HepG2 (cell line): ENCODE measurements around the gene INSR. TPM values are rescaled to one million over a fixed set of nuclear protein-coding genes. Genes with fewer than 3 reads are reported as not detected.
A peak's percentile ranks its signal among the peaks of the same experiment; 100 is the strongest.

Source experiments
- ARHGAP35 ChIP-seq: sonication (generic); formaldehyde crosslinking; IDR thresholded peaks from 2 replicates; pipeline ENCODE4 v1.9.0; 2022; ENCODE audit warnings: mild to moderate bottlenecking, inconsistent platforms, moderate library complexity, missing genetic modification reagents, borderline replicate concordance
- CERS6 ChIP-seq: sonication (generic); formaldehyde crosslinking; IDR thresholded peaks from 2 replicates; pipeline ENCODE4 v1.5.0; 2020; ENCODE audit warnings: missing genetic modification reagents
- GATAD2A ChIP-seq: IDR thresholded peaks from 2 replicates; pipeline ENCODE4 v1.6.1; 2016
- HDAC2 ChIP-seq: sonication (generic); formaldehyde crosslinking; IDR thresholded peaks from 2 replicates; pipeline ENCODE4 v1.4.0; 2020; ENCODE audit warnings: missing genetic modification reagents
- KDM4B ChIP-seq: sonication (generic); formaldehyde crosslinking; IDR thresholded peaks from 2 replicates; pipeline ENCODE4 v1.4.0; 2020; ENCODE audit warnings: missing genetic modification reagents
- KLF12 ChIP-seq: sonication (generic); formaldehyde crosslinking; IDR thresholded peaks from 2 replicates; pipeline ENCODE4 v1.4.0; 2020; ENCODE audit warnings: missing genetic modification reagents, borderline replicate concordance
- KLF9 ChIP-seq: IDR thresholded peaks from 2 replicates; pipeline ENCODE4 v1.6.1; 2016; ENCODE audit warnings: low read depth
- MATR3 ChIP-seq: sonication (generic); formaldehyde crosslinking; IDR thresholded peaks from 2 replicates; pipeline ENCODE4 v1.4.0; 2020; ENCODE audit warnings: missing genetic modification reagents
- MBD4 ChIP-seq: IDR thresholded peaks from 2 replicates; pipeline ENCODE4 v1.6.1; 2012; ENCODE audit warnings: low read length, inconsistent platforms, borderline replicate concordance
- MED13 ChIP-seq: sonication (generic); formaldehyde crosslinking; IDR thresholded peaks from 2 replicates; pipeline ENCODE4 v1.5.0; 2020; ENCODE audit warnings: missing genetic modification reagents
- PATZ1 ChIP-seq: sonication (generic); formaldehyde crosslinking; IDR thresholded peaks from 2 replicates; pipeline ENCODE4 v1.4.0; 2020; ENCODE audit warnings: missing genetic modification reagents
- POLR2G ChIP-seq: fragments of 200-400 bp; formaldehyde crosslinking; IDR thresholded peaks from 2 replicates; pipeline ENCODE4 v1.6.1; 2018; ENCODE audit warnings: mild to moderate bottlenecking, low read depth, low read length, moderate library complexity
- RORA ChIP-seq: sonication (generic); formaldehyde crosslinking; IDR thresholded peaks from 2 replicates; pipeline ENCODE4 v1.5.0; 2020; ENCODE audit warnings: mild to moderate bottlenecking, missing genetic modification reagents, moderate library complexity
- SMC3 ChIP-seq: IDR thresholded peaks from 2 replicates; pipeline ENCODE4 v1.6.1; 2011; ENCODE audit warnings: low read length, improper control_type of control experiment
- SP5 ChIP-seq: IDR thresholded peaks from 2 replicates; pipeline ENCODE4 v1.6.1; 2016; ENCODE audit warnings: low read depth, borderline replicate concordance
- XRCC5 ChIP-seq: fragments of 200-400 bp; formaldehyde crosslinking; optimal IDR thresholded peaks from 2 replicates; pipeline ENCODE3; 2017; ENCODE audit warnings: mild to moderate bottlenecking, low read length
- ZNF101 ChIP-seq: sonication (generic); formaldehyde crosslinking; IDR thresholded peaks from 2 replicates; pipeline ENCODE4 v1.4.0; 2020; ENCODE audit warnings: mild to moderate bottlenecking, low read depth, missing genetic modification reagents, borderline replicate concordance
- ZNF264 ChIP-seq: sonication (generic); formaldehyde crosslinking; IDR thresholded peaks from 2 replicates; pipeline ENCODE4 v1.4.0; 2020; ENCODE audit warnings: missing genetic modification reagents
- ZNF652 ChIP-seq: IDR thresholded peaks from 2 replicates; pipeline ENCODE4 v1.6.1; 2016; ENCODE audit warnings: low read depth, borderline replicate concordance
- ZNF670 ChIP-seq: sonication (generic); formaldehyde crosslinking; IDR thresholded peaks from 2 replicates; pipeline ENCODE4 v1.8.0; 2022; ENCODE audit warnings: mild to moderate bottlenecking, missing genetic modification reagents, borderline replicate concordance
- polyA plus RNA-seq, 8 experiments: library from polyadenylated mRNA; depleted of rRNA in 3 of 8; stranded (reverse) in 7 of 8; unstranded in 1 of 8; fragments of >200 nt; fragmentation: Illumina TruSeq in 4 of 8; extraction: Trizol in 4 of 8; gene quantifications; 2 replicates each; pipeline versions ENCODE4 v1.2.1 to v1.2.3, GENCODE V29; 2011 to 2016; ENCODE audit warnings: low read depth in 4 of 8, missing spikeins in 1 of 8, mixed read lengths in 1 of 8; ENCODE audit not compliant: insufficient read depth in 1 of 8
- total RNA-seq, 5 experiments: library from RNA; depleted of rRNA; stranded (reverse); fragments of >200 nt; fragmentation: Illumina TruSeq; extraction: Trizol; gene quantifications; 2 replicates each; pipeline ENCODE4 v1.2.3, GENCODE V29; 2016; ENCODE audit warnings: low read depth in 1 of 5
- TF ChIP-seq, protein P1 (sequence below): sonication (generic); formaldehyde crosslinking; IDR thresholded peaks from 2 replicates; pipeline ENCODE4 v1.8.0; 2022; ENCODE audit warnings: mild to moderate bottlenecking, missing genetic modification reagents; ENCODE audit not compliant: insufficient replicate concordance
- TF ChIP-seq, protein P2 (sequence below): sonication (generic); formaldehyde crosslinking; IDR thresholded peaks from 2 replicates; pipeline ENCODE4 v1.9.0; 2022; ENCODE audit warnings: low read depth, missing genetic modification reagents
- TF ChIP-seq, protein P3 (sequence below): fragments of 450-650 bp; IDR thresholded peaks from 2 replicates; pipeline ENCODE4 v1.6.1; 2017

INSR gene
- total and polyA plus RNA-seq, 2 of the 13 experiments (the other 11 are each of a cell fraction or from before 2014, with no cell fraction given) = 24.2 to 29.8 TPM

DNA sequence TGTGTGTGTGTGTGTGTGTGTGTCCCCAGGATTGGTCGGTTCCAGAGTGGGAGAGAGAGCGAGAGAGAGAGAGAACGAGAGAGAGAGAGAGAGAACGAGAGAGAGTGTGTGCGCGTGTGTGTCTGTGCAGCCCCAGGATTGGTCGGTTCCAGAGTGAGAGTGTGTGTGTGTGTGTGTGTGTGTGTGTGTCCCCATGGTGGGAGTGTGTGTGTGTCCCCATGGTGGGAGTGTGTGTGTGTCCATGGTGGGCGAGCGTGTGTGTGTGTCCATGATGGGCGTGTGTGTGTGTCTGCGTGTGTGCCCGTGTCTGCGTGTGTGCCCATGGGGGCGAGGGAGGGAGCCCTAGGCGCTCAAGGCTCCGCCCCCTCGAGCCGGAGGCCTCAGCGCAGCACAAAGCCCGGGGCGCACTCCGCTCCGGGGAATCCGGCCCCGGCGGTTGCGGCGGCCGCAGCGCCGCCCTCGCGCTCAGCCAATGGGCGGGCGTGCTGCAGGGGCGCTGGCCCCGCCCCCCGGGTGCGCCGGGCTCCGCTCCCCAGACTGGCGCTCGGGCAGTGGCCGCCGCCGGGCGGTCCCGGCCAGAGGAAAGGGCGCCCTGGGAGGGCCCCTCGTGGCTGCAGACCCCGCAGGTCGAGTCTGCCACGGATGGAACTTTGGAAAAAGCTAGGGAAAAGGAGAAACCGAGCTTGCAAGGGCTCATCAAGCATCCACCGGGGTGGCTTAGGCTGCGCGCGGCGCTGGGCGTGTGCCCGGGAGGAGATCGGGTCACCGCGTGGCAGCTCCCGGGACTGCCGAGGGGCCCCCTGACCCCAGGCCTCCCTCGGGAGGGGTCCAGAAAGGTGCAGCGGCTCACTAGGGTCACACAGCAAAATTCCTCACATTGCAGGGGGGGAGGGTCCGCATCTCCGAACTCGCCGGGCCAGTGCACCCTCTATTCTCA is 96.2 kb downstream of the INSR start (continued):
- TF ChIP-seq, protein P1, sequence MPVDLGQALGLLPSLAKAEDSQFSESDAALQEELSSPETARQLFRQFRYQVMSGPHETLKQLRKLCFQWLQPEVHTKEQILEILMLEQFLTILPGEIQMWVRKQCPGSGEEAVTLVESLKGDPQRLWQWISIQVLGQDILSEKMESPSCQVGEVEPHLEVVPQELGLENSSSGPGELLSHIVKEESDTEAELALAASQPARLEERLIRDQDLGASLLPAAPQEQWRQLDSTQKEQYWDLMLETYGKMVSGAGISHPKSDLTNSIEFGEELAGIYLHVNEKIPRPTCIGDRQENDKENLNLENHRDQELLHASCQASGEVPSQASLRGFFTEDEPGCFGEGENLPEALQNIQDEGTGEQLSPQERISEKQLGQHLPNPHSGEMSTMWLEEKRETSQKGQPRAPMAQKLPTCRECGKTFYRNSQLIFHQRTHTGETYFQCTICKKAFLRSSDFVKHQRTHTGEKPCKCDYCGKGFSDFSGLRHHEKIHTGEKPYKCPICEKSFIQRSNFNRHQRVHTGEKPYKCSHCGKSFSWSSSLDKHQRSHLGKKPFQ (CRISPR knock-in tag) = peak; percentile 22
- no peak; the same call in 1 of the 2 replicates for TF ChIP-seq MED13
- TF ChIP-seq KLF9 = no peak
- no peak for TF ChIP-seq CERS6 (CRISPR knock-in tag)
- TF ChIP-seq ZNF670 (CRISPR knock-in tag) = peak; percentile 48; the same call in 1 of the 2 replicates
- no peak for TF ChIP-seq ZNF101 (CRISPR knock-in tag)
- TF ChIP-seq RORA (CRISPR knock-in tag) = no peak
- no peak for TF ChIP-seq ARHGAP35 (CRISPR knock-in tag)
- peak; percentile 49 for TF ChIP-seq SP5 (CRISPR knock-in tag)
- TF ChIP-seq, protein P2, sequence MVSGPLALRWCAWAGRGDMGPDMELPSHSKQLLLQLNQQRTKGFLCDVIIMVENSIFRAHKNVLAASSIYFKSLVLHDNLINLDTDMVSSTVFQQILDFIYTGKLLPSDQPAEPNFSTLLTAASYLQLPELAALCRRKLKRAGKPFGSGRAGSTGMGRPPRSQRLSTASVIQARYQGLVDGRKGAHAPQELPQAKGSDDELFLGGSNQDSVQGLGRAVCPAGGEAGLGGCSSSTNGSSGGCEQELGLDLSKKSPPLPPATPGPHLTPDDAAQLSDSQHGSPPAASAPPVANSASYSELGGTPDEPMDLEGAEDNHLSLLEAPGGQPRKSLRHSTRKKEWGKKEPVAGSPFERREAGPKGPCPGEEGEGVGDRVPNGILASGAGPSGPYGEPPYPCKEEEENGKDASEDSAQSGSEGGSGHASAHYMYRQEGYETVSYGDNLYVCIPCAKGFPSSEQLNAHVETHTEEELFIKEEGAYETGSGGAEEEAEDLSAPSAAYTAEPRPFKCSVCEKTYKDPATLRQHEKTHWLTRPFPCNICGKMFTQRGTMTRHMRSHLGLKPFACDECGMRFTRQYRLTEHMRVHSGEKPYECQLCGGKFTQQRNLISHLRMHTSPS = no peak; the same call in 1 of the 2 replicates
- TF ChIP-seq SMC3 = no peak
- TF ChIP-seq POLR2G = peak; percentile 96
- TF ChIP-seq KLF12 (CRISPR knock-in tag) = peak; percentile 74
- no peak for TF ChIP-seq HDAC2 (CRISPR knock-in tag)
- no peak for TF ChIP-seq KDM4B (CRISPR knock-in tag)
- TF ChIP-seq MATR3 = no peak
- TF ChIP-seq ZNF652 (CRISPR knock-in tag) = no peak
- TF ChIP-seq PATZ1 (CRISPR knock-in tag) = no peak; the same call in 1 of the 2 replicates
- peak; percentile 27; the same call in 1 of the 2 replicates for TF ChIP-seq ZNF264
- no peak for TF ChIP-seq GATAD2A (CRISPR knock-in tag)
- TF ChIP-seq, protein P3, sequence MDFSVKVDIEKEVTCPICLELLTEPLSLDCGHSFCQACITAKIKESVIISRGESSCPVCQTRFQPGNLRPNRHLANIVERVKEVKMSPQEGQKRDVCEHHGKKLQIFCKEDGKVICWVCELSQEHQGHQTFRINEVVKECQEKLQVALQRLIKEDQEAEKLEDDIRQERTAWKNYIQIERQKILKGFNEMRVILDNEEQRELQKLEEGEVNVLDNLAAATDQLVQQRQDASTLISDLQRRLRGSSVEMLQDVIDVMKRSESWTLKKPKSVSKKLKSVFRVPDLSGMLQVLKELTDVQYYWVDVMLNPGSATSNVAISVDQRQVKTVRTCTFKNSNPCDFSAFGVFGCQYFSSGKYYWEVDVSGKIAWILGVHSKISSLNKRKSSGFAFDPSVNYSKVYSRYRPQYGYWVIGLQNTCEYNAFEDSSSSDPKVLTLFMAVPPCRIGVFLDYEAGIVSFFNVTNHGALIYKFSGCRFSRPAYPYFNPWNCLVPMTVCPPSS = no peak
- TF ChIP-seq MBD4 = no peak
- TF ChIP-seq XRCC5 = no peak
